Activated T-cell treated with anti-CD3 and anti-CD28 coated beads, Interleukin-2, amount 50 U/mL, for 72 hours (primary cell): ENCODE data around the gene LIPC. TPM values are rescaled to one million over a fixed set of nuclear protein-coding genes. Genes with fewer than 3 reads are reported as not detected.

Source experiments
- ATAC-seq, 2 donors: fragments of 150-1000 bp; cut with Tn5 transposase; replicated peaks in 1 of 2; 2 replicates each; pipeline ENCODE4 v1.10.0; 2021; ENCODE audit warnings: moderate library complexity in 2 of 2, mild to moderate bottlenecking in 1 of 2
- DNase-seq, 2 donors: peaks; one replicate each; pipeline ENCODE4 v3.0.0; 2021 to 2022; ENCODE audit warnings: mixed read lengths in 1 of 2
- H3K27ac Mint-ChIP-seq: one replicate; pipeline ENCODE4 v1.8.0; 2022; ENCODE audit warnings: mild to moderate bottlenecking, moderate library complexity, mixed read lengths
- H3K27me3 Mint-ChIP-seq: one replicate; pipeline ENCODE4 v1.8.0; 2022; ENCODE audit warnings: low read depth, mixed read lengths
- H3K36me3 Mint-ChIP-seq, 2 donors: one replicate each; pipeline ENCODE4 v1.8.0; 2022; ENCODE audit warnings: mixed read lengths in 2 of 2, mild to moderate bottlenecking in 1 of 2; ENCODE audit not compliant: insufficient read depth in 2 of 2
- H3K4me1 Mint-ChIP-seq: one replicate; pipeline ENCODE4 v1.8.0; 2022; ENCODE audit warnings: low read depth, mixed read lengths
- H3K4me3 Mint-ChIP-seq, 2 donors: one replicate each; pipeline ENCODE4 v1.8.0; 2022; ENCODE audit warnings: mild to moderate bottlenecking in 2 of 2, mixed read lengths in 2 of 2, moderate library complexity in 2 of 2
- H3K9me3 Mint-ChIP-seq, 2 donors: one replicate each; pipeline ENCODE4 v1.8.0; 2022; ENCODE audit warnings: mixed read lengths in 2 of 2
- total RNA-seq, 2 donors: library from RNA; stranded (reverse); gene quantifications; one replicate each; pipeline ENCODE4 v1.2.3, GENCODE V29; 2022

The LIPC gene
- total RNA-seq, 2 donors from 2014 or later, result 0.93 to 2.2 TPM

GRCh38 chr15:58442122-58442521 is 10.3 kb downstream of the LIPC start:
- Mint-ChIP-seq H3K27ac (peak overlapping the region; percentile 19), H3K4me3 (no peak overlapping the region), H3K9me3 (no peaks in the 10 kb centered on the region), H3K4me1 (peaks cover 34% of the 10 kb centered on the region), H3K36me3 (no peaks in the 10 kb centered on the region), H3K27me3 (no peaks in the 10 kb centered on the region)
- ATAC-seq (no peak), DNase-seq (no peak)

- DNase-seq, result no peak
- ATAC-seq, result no peak
- H3K9me3 Mint-ChIP-seq, result no peaks in the 10 kb centered on the region
- H3K27ac Mint-ChIP-seq, result no peak overlapping the region
- no peaks in the 10 kb centered on the region for H3K36me3 Mint-ChIP-seq
- H3K4me3 Mint-ChIP-seq, result no peak overlapping the region
- peaks cover 45% of the 10 kb centered on the region for H3K4me1 Mint-ChIP-seq
- H3K27me3 Mint-ChIP-seq, result no peaks in the 10 kb centered on the region
Observed at GRCh38 chr15:58443308-58443707, 11.5 kb downstream of the LIPC start.

- no peak for DNase-seq
Observed at GRCh38 chr15:58444056-58444455, 12.3 kb downstream of the LIPC start.

GRCh38 chr15:58444658-58445332 is 13.0 kb downstream of the LIPC start:
- peak overlapping the region; percentile 67 for H3K27ac Mint-ChIP-seq
- H3K4me3 Mint-ChIP-seq, result no peak overlapping the region
- H3K9me3 Mint-ChIP-seq, result no peaks in the 10 kb centered on the region
- peaks cover 53% of the 10 kb centered on the region for H3K4me1 Mint-ChIP-seq
- no peaks in the 10 kb centered on the region for H3K27me3 Mint-ChIP-seq
- no peak for DNase-seq
- no peak for ATAC-seq
- no peaks in the 10 kb centered on the region for H3K36me3 Mint-ChIP-seq

More at GRCh38 chr15:58444056-58444455, 12.3 kb downstream of the LIPC start:
- no peak overlapping the region for H3K27ac Mint-ChIP-seq
- no peaks in the 10 kb centered on the region for H3K9me3 Mint-ChIP-seq
- no peaks in the 10 kb centered on the region for H3K27me3 Mint-ChIP-seq
- peaks cover 53% of the 10 kb centered on the region for H3K4me1 Mint-ChIP-seq
- no peak overlapping the region for H3K4me3 Mint-ChIP-seq
- H3K36me3 Mint-ChIP-seq, result no peaks in the 10 kb centered on the region
- no peak for ATAC-seq

GRCh38 chr15:58445865-58446264 is 14.1 kb downstream of the LIPC start:
- no peak for ATAC-seq
- no peak for DNase-seq
- no peaks in the 10 kb centered on the region for H3K27me3 Mint-ChIP-seq
- H3K4me3 Mint-ChIP-seq, result no peak overlapping the region
- H3K27ac Mint-ChIP-seq, result no peak overlapping the region
- no peaks in the 10 kb centered on the region for H3K9me3 Mint-ChIP-seq
- no peaks in the 10 kb centered on the region for H3K36me3 Mint-ChIP-seq
- peaks cover 46% of the 10 kb centered on the region for H3K4me1 Mint-ChIP-seq

- no peaks in the 10 kb centered on the region for H3K27me3 Mint-ChIP-seq
- H3K36me3 Mint-ChIP-seq, result no peaks in the 10 kb centered on the region
- H3K9me3 Mint-ChIP-seq, result no peaks in the 10 kb centered on the region
- no peak for DNase-seq
- no peak overlapping the region for H3K27ac Mint-ChIP-seq
- no peak for ATAC-seq
- peaks cover 40% of the 10 kb centered on the region for H3K4me1 Mint-ChIP-seq
- H3K4me3 Mint-ChIP-seq, result no peak overlapping the region
Observed at GRCh38 chr15:58446521-58446920, 14.7 kb downstream of the LIPC start.

GRCh38 chr15:58447271-58448010 is 15.7 kb downstream of the LIPC start:
- no peaks in the 10 kb centered on the region for H3K27me3 Mint-ChIP-seq
- H3K4me3 Mint-ChIP-seq, result peak overlapping the region in 1 of 2 donors; percentile 13
- no peak overlapping the region for H3K27ac Mint-ChIP-seq
- no peaks in the 10 kb centered on the region for H3K36me3 Mint-ChIP-seq
- ATAC-seq (peak; percentile 32 to 62), DNase-seq (no peak)
- peaks cover 33% of the 10 kb centered on the region for H3K4me1 Mint-ChIP-seq
- no peaks in the 10 kb centered on the region for H3K9me3 Mint-ChIP-seq

- no peaks in the 10 kb centered on the region for H3K27me3 Mint-ChIP-seq
- ATAC-seq (no peak), DNase-seq (no peak)
- peaks cover 39% of the 10 kb centered on the region for H3K4me1 Mint-ChIP-seq
- H3K9me3 Mint-ChIP-seq, result no peaks in the 10 kb centered on the region
- H3K36me3 Mint-ChIP-seq, result no peaks in the 10 kb centered on the region
- H3K27ac Mint-ChIP-seq, result no peak overlapping the region
- H3K4me3 Mint-ChIP-seq, result no peak overlapping the region
Observed at GRCh38 chr15:58448331-58448730, 16.5 kb downstream of the LIPC start.

- no peak overlapping the region for H3K27ac Mint-ChIP-seq
- no peak for ATAC-seq
- no peaks in the 10 kb centered on the region for H3K9me3 Mint-ChIP-seq
- no peaks in the 10 kb centered on the region for H3K36me3 Mint-ChIP-seq
- peaks cover 39% of the 10 kb centered on the region for H3K4me1 Mint-ChIP-seq
- no peaks in the 10 kb centered on the region for H3K27me3 Mint-ChIP-seq
- H3K4me3 Mint-ChIP-seq, result no peak overlapping the region
- DNase-seq, result no peak
Observed at GRCh38 chr15:58448906-58449305, 17.1 kb downstream of the LIPC start.

GRCh38 chr15:58451826-58452225 is 20.0 kb downstream of the LIPC start:
- DNase-seq, result no peak
- Mint-ChIP-seq H3K4me1 (peaks cover 59% of the 10 kb centered on the region), H3K4me3 (no peak overlapping the region), H3K27me3 (no peaks in the 10 kb centered on the region), H3K9me3 (no peaks in the 10 kb centered on the region), H3K36me3 (peaks cover 0 to 3% of the 10 kb centered on the region in 2 donors), H3K27ac (no peak overlapping the region)
- no peak for ATAC-seq

GRCh38 chr15:58452775-58453174 is 21.0 kb downstream of the LIPC start:
- H3K4me1 Mint-ChIP-seq, result peaks cover 61% of the 10 kb centered on the region
- peaks cover 0 to 3% of the 10 kb centered on the region in 2 donors for H3K36me3 Mint-ChIP-seq
- DNase-seq (no peak), ATAC-seq (no peak)
- no peak overlapping the region for H3K4me3 Mint-ChIP-seq
- H3K27me3 Mint-ChIP-seq, result no peaks in the 10 kb centered on the region
- no peaks in the 10 kb centered on the region for H3K9me3 Mint-ChIP-seq
- H3K27ac Mint-ChIP-seq, result no peak overlapping the region

- Mint-ChIP-seq H3K4me3 (peak overlapping the region; percentile 38 to 66), H3K27me3 (no peaks in the 10 kb centered on the region), H3K4me1 (peaks cover 62% of the 10 kb centered on the region), H3K27ac (peak overlapping the region; percentile 43), H3K9me3 (no peaks in the 10 kb centered on the region), H3K36me3 (peaks cover 0 to 3% of the 10 kb centered on the region in 2 donors)
- ATAC-seq (peak; percentile 80 to 82), DNase-seq (peak; percentile 74 to 80)
Observed at GRCh38 chr15:58453931-58454793, 22.4 kb downstream of the LIPC start.

- H3K9me3 Mint-ChIP-seq, result no peaks in the 10 kb centered on the region
- peaks cover 70% of the 10 kb centered on the region for H3K4me1 Mint-ChIP-seq
- DNase-seq, result no peak
- H3K27ac Mint-ChIP-seq, result no peak overlapping the region
- H3K27me3 Mint-ChIP-seq, result no peaks in the 10 kb centered on the region
- H3K36me3 Mint-ChIP-seq, result peaks cover 0 to 3% of the 10 kb centered on the region in 2 donors
- H3K4me3 Mint-ChIP-seq, result peak overlapping the region; percentile 25 to 38
- ATAC-seq, result no peak
Observed at GRCh38 chr15:58454950-58455401, 23.2 kb downstream of the LIPC start.
